Activated T-cell treated with anti-CD3 and anti-CD28 coated beads for 4 hours (primary cell): ENCODE results near the gene AEBP1.

Experiments
- DNase-seq: peaks from one replicate; pipeline ENCODE4 v3.0.0-alpha.2; 2020

Gene AEBP1

DNA sequence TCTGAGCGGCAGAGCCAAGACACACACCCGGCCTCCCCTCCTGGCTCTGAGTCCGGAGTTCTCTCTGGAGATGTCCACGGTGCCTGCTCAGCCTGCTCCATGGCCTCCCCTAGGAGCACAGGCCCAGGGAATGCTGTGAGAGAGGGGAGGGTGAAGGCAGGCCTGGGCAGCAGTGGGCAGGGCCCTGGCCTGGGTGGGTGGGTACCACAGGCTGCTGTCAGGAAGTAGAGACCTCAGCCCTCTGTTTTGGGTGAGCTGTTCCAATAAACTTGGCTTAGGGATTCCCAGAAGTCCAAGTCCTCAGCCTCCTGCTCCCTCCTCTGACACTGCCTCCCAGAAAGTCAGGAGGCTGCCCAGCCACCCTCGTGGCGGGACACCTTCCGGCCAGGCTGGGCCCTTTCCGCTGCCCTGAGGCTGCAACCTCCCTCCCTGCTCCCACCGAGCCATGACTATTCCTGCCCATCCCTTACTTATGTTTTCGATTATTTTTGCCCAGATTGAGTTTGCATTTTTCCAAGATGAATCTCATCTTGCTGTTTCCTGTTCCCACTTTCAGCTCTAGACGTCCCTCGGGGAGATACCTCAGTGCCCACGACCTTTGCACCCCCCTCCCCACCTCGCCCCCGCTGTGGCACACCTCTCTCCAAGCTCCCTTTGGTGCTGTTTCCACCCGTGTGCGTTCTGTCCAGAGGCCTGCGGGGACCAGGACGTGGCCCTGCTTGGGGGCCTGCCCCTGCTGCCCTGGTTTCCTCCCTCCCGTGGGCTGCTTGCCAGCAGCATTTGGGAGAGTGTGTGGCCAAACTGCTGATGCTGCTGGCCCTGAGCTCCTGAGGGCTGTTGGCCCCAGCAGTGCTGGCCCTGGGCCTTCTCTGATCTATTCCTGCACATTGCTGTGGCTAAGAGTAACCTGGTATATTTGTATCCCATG, 16.0 kb upstream of the AEBP1 start:
- DNase-seq = no peak

DNA sequence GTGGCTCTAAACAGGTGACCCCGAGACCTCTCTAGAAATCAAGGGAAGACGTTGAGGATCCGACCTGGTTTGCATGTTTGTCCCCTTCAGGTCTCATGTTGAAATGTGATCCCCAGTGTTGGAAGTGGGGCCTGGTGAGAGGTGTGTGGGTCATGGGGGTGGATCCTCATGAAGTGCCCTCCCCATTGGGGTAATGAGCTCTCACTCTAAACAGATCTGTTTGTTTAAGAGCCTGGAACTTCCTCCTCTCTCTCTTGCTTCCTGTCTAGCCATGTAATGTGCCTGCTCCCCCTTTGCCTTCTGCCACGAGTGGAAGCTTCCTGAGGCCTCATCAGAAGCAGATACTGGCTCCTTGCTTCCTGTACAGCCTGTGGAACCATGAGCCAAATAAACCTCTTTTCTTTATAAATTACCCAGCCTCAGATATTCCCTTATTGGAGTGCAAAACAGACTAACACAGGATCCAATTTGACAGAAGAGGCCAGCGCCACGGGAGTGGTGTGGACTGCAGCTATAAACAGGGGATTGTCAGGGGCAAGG, 11.0 kb upstream of the AEBP1 start:
- no peak for DNase-seq

DNA sequence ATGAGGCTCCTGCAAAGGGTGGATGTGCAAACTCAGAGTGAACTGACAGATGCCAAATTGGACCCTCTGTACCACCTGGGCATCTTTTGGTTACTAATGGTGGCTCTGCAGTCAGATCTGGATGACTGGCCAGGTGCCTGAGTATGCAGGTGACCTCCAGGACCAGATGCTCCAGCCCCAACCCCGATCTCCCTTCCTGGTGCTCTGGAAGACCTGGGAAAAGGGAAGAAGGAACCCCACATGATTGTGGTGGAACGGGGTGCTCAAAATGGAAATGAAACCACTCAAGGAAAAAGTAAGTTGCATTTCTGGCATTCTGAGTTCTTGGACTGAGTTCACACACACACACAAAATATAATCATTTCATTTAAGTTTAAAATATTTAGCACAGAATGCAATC, 9.8 kb upstream of the AEBP1 start:
- no peak for DNase-seq

- no peak for DNase-seq
Measured at GRCh38 chr7:44094883-44095592, 9.1 kb upstream of the AEBP1 start.

GRCh38 chr7:44095781-44096180, 8.4 kb upstream of the AEBP1 start:
- no peak for DNase-seq

DNA sequence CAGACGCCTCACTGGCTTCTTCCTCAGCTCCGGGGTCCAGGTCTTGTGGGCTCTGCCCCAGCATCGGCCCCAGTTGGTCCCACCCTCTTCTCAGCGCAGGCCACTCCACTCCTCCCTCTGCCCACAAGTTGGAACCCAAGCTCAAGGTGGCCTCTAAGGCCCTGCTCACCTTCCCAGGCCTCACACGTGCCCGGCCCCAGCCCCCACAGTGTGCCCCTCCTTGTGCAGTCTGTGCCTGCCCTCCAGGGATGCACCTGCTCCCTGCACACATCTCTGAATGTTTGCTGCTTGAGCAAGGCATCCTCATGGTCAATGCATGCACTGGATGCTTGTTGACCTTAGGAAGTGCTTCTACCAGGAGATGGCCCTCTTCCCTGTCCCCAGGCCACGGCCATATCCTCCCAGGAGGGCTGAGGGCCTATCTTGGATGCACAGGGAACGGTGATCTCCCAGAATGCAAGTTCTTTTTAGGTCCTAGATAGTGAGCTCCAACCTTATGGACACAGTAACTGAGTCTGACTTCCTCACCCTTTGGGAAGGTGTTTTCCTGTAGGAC, 7.7 kb upstream of the AEBP1 start:
- no peak for DNase-seq

- DNase-seq = no peak
Measured at GRCh38 chr7:44097064-44097932, 6.8 kb upstream of the AEBP1 start.

- DNase-seq = no peak
Measured at GRCh38 chr7:44098092-44099068, 5.8 kb upstream of the AEBP1 start.

GRCh38 chr7:44099669-44100068, 4.5 kb upstream of the AEBP1 start:
- DNase-seq = no peak

GRCh38 chr7:44100458-44101302, 3.5 kb upstream of the AEBP1 start:
- no peak for DNase-seq

DNA sequence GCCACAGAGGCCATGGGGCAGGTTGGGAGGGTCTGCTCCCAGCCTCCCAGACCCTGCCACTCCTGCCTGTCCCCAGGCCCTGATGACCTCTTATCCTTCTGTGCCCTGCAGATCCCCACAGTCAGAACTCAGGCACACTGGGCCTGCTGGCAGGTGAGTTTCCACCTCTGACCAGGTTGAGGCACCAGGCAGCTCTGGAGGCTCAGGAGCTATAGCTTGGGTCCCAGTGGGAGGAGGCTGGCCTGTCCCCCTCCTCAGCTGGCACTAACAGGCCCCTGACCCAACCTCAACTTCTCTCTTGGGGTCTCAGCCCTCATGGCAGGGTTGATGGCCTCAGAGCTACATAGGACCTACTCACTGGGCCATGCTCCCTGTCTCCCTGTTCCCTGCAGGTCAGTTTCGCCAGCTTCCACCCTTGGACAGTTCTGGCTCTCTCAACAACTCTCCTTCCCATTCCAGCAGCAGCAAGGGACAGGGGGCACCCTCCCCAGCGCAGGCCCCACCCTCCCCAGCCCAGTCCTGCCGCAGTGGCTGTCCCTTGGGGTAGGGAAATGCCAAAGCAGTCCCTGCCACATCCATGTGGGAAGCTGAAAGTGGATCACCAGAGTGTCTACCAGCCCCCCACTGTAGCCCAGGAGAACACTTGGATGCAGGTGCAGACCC, 2.7 kb upstream of the AEBP1 start:
- no peak for DNase-seq

GRCh38 chr7:44101966-44102845, 1.9 kb upstream of the AEBP1 start:
- DNase-seq = no peak

DNA sequence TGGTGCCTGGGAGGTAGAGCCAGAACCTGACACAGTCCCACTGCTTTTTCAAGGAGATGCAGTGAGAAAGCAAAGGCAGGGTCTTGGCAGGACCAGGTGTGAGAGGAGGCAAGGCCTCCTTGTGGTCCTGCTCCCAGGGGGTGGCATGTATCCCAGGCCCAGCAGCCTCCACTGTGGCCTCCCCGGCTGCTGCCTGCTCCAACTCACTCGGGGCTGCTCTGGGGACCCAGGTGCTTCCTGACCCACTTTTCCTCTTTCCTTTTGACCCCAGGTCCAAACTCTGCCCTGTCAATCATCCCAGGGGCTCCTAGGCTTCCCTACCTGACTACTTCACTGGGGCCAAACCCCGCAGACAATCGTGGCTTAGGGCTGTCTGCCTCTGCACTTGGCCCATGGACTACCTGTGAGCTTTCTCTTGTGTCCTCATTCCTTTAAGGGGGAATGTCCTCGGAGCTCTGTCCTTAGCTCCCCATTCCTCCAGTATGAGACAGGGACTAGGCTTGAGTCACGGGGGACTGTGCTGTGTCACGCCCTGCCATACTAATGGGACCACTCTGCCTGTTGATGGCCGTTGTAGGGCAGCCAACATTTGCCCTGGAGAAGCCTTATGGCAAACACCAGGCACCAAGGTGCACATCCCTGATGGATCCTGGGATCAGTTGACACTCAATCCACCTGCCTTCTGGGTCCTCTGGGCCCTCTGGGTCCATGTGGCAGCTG, 1.1 kb upstream of the AEBP1 start:
- no peak for DNase-seq

DNA sequence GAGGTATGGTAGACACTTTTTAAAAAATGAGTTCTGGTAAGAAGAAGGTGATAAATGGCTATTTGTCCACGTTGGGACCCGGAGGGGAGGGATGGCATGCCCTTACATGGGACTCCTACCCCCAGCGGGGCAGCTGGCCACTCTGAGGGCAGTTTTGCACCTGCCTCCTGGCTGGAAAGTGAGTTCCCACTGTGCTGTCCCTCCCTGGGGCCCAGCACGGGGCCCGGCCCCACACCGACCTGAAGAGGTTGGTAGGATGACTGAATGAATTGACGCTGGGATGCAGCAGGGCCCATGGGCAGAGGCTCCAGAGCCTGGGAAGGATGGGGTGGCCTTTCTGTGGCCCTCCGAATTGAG, 601 bp upstream of the AEBP1 start:
- no peak for DNase-seq

GRCh38 chr7:44104860-44105771, 971 bp downstream of the AEBP1 start:
- DNase-seq = no peak

- no peak for DNase-seq
Measured at GRCh38 chr7:44105832-44106231, 1.7 kb downstream of the AEBP1 start.
